SK-N-SH treated with all-trans-retinoic acid at 6 μM for 48 hours (cell line): ENCODE data around the gene FAM177A1.

ENCODE experiments used
- ATAC-seq: fragments of 200-7000 bp; cut with Tn5 transposase; 3 replicates; pipeline ENCODE4 v1.9.1; 2020; ENCODE audit warnings: mild to moderate bottlenecking, moderate library complexity
- ARNTL ChIP-seq: fragments of 450-650 bp; formaldehyde crosslinking; IDR thresholded peaks from 2 replicates; pipeline ENCODE4 v1.5.0; 2020; ENCODE audit warnings: low read depth, mild to moderate bottlenecking, moderate library complexity, borderline replicate concordance
- BACH2 ChIP-seq: fragments of 250-450 bp; sonication (Bioruptor Pico); IDR thresholded peaks from 2 replicates; pipeline ENCODE4 v1.9.0; 2021; ENCODE audit warnings: mild to moderate bottlenecking, borderline replicate concordance
- CSDC2 ChIP-seq: fragments of 250-450 bp; sonication (Bioruptor Pico); IDR thresholded peaks from 2 replicates; pipeline ENCODE4 v1.5.0; 2020; ENCODE audit warnings: mild to moderate bottlenecking, moderate library complexity
- ESRRG ChIP-seq: fragments of 250-450 bp; sonication (Bioruptor Pico); IDR thresholded peaks from 2 replicates; pipeline ENCODE4 v1.6.1; 2021; ENCODE audit warnings: mild to moderate bottlenecking
- GLIS3 ChIP-seq: fragments of 250-450 bp; sonication (Bioruptor Pico); IDR thresholded peaks from 2 replicates; pipeline ENCODE4 v1.5.0; 2020; ENCODE audit warnings: mild to moderate bottlenecking, moderate library complexity
- ISL1 ChIP-seq: fragments of 250-450 bp; sonication (Bioruptor Pico); IDR thresholded peaks from 2 replicates; pipeline ENCODE4 v2.1.2; 2022; ENCODE audit warnings: mild to moderate bottlenecking, moderate library complexity
- OSR1 ChIP-seq: fragments of 250-450 bp; sonication (Bioruptor Pico); IDR thresholded peaks from 2 replicates; pipeline ENCODE4 v1.8.0; 2022; ENCODE audit warnings: moderate library complexity, mild to moderate bottlenecking, inconsistent platforms
- PPARA ChIP-seq: fragments of 250-450 bp; sonication (Bioruptor Pico); IDR thresholded peaks from 2 replicates; pipeline ENCODE4 v1.5.0; 2020; ENCODE audit warnings: mild to moderate bottlenecking, borderline replicate concordance
- RARB ChIP-seq: fragments of 250-450 bp; sonication (Bioruptor Pico); IDR thresholded peaks from 2 replicates; pipeline ENCODE4 v1.8.0; 2021; ENCODE audit warnings: mild to moderate bottlenecking, moderate library complexity
- SNAI2 ChIP-seq: fragments of 250-450 bp; sonication (Bioruptor Pico); IDR thresholded peaks from 2 replicates; pipeline ENCODE4 v1.5.0; 2020; ENCODE audit warnings: mild to moderate bottlenecking, moderate library complexity
- TCF4 ChIP-seq: fragments of 250-450 bp; sonication (Bioruptor Pico); IDR thresholded peaks from 2 replicates; pipeline ENCODE4 v1.8.0; 2021; ENCODE audit warnings: mild to moderate bottlenecking, moderate library complexity, borderline replicate concordance
- TOX ChIP-seq: fragments of 250-450 bp; sonication (Bioruptor Pico); IDR thresholded peaks from 2 replicates; pipeline ENCODE4 v1.8.0; 2021; ENCODE audit warnings: mild to moderate bottlenecking, moderate library complexity, borderline replicate concordance
- ZC3H10 ChIP-seq: fragments of 250-450 bp; sonication (Bioruptor Pico); IDR thresholded peaks from 2 replicates; pipeline ENCODE4 v1.5.1; 2021; ENCODE audit warnings: mild to moderate bottlenecking, moderate library complexity
- ZFP3 ChIP-seq: fragments of 250-450 bp; sonication (Bioruptor Pico); IDR thresholded peaks from 2 replicates; pipeline ENCODE4 v1.5.0; 2020; ENCODE audit warnings: mild to moderate bottlenecking, moderate library complexity
- ZFP30 ChIP-seq: fragments of 450-650 bp; formaldehyde crosslinking; IDR thresholded peaks from 2 replicates; pipeline ENCODE4 v1.5.0; 2022; ENCODE audit warnings: mild to moderate bottlenecking, moderate library complexity
- ZNF565 ChIP-seq: fragments of 450-650 bp; formaldehyde crosslinking; conservative IDR thresholded peaks from 2 replicates; pipeline ENCODE4 v1.5.0; 2020; ENCODE audit warnings: low read depth, mild to moderate bottlenecking, moderate library complexity
- ZNF70 ChIP-seq: fragments of 450-650 bp; formaldehyde crosslinking; IDR thresholded peaks from 2 replicates; pipeline ENCODE4 v1.5.0; 2020; ENCODE audit warnings: mild to moderate bottlenecking, moderate library complexity
- ZNF8 ChIP-seq: fragments of 450-650 bp; formaldehyde crosslinking; IDR thresholded peaks from 2 replicates; pipeline ENCODE4 v1.5.0; 2020; ENCODE audit warnings: mild to moderate bottlenecking, moderate library complexity
- TF ChIP-seq, protein P1 (sequence below): fragments of 250-450 bp; sonication (Bioruptor Pico); IDR thresholded peaks from 2 replicates; pipeline ENCODE4 v1.5.1; 2021; ENCODE audit warnings: mild to moderate bottlenecking, moderate library complexity
- TF ChIP-seq, protein P2 (sequence below): fragments of 250-450 bp; sonication (Bioruptor Pico); IDR thresholded peaks from 2 replicates; pipeline ENCODE4 v1.8.0; 2021; ENCODE audit warnings: low read depth, mild to moderate bottlenecking, moderate library complexity, borderline replicate concordance
- TF ChIP-seq, protein P3 (sequence below): fragments of 250-450 bp; sonication (Bioruptor Pico); IDR thresholded peaks from 2 replicates; pipeline ENCODE4 v1.5.0; 2020; ENCODE audit warnings: mild to moderate bottlenecking, moderate library complexity
- TF ChIP-seq, protein P4 (sequence below): fragments of 250-450 bp; sonication (Bioruptor Pico); IDR thresholded peaks from 2 replicates; pipeline ENCODE4 v1.5.1; 2020; ENCODE audit warnings: low read depth, mild to moderate bottlenecking, moderate library complexity
- TF ChIP-seq, protein P5 (sequence below): fragments of 250-450 bp; sonication (Bioruptor Pico); IDR thresholded peaks from 2 replicates; pipeline ENCODE4 v1.8.0; 2020; ENCODE audit warnings: mild to moderate bottlenecking, moderate library complexity, borderline replicate concordance

The FAM177A1 gene

DNA sequence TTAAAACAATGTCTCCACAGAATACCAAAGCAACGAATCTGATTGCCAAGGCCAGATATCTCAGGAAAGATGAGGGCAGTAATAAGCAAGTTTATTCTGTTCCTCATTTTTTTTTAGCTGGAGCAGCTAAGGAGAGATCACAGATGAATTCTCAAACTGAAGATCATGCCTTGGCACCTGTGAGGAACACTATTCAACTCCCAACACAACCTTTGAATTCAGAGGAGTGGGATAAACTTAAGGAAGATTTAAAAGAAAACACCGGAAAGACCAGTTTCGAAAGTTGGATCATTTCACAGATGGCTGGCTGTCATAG is 77.3 kb downstream of the FAM177A1 start:
- no peak for ATAC-seq
- TF ChIP-seq SNAI2 (CRISPR knock-in tag) (no peak), ZNF8 (no peak), ZFP30 (CRISPR knock-in tag) (no peak), ZFP3 (CRISPR knock-in tag) (no peak), ISL1 (no peak), PPARA (CRISPR knock-in tag) (no peak), RARB (CRISPR knock-in tag) (no peak), ZC3H10 (CRISPR knock-in tag) (no peak), OSR1 (CRISPR knock-in tag) (no peak), BACH2 (CRISPR knock-in tag) (no peak), ZNF70 (CRISPR knock-in tag) (no peak), ZNF565 (no peak), ESRRG (CRISPR knock-in tag) (no peak), TOX (CRISPR knock-in tag) (no peak)
- TF ChIP-seq, protein P1, sequence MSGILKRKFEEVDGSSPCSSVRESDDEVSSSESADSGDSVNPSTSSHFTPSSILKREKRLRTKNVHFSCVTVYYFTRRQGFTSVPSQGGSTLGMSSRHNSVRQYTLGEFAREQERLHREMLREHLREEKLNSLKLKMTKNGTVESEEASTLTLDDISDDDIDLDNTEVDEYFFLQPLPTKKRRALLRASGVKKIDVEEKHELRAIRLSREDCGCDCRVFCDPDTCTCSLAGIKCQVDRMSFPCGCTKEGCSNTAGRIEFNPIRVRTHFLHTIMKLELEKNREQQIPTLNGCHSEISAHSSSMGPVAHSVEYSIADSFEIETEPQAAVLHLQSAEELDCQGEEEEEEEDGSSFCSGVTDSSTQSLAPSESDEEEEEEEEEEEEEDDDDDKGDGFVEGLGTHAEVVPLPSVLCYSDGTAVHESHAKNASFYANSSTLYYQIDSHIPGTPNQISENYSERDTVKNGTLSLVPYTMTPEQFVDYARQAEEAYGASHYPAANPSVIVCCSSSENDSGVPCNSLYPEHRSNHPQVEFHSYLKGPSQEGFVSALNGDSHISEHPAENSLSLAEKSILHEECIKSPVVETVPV (CRISPR knock-in tag) = no peak
- TF ChIP-seq, protein P2, sequence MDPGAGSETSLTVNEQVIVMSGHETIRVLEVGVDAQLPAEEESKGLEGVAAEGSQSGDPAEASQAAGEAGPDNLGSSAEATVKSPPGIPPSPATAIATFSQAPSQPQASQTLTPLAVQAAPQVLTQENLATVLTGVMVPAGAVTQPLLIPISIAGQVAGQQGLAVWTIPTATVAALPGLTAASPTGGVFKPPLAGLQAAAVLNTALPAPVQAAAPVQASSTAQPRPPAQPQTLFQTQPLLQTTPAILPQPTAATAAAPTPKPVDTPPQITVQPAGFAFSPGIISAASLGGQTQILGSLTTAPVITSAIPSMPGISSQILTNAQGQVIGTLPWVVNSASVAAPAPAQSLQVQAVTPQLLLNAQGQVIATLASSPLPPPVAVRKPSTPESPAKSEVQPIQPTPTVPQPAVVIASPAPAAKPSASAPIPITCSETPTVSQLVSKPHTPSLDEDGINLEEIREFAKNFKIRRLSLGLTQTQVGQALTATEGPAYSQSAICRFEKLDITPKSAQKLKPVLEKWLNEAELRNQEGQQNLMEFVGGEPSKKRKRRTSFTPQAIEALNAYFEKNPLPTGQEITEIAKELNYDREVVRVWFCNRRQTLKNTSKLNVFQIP (CRISPR knock-in tag) = no peak
- TF ChIP-seq, protein P3, sequence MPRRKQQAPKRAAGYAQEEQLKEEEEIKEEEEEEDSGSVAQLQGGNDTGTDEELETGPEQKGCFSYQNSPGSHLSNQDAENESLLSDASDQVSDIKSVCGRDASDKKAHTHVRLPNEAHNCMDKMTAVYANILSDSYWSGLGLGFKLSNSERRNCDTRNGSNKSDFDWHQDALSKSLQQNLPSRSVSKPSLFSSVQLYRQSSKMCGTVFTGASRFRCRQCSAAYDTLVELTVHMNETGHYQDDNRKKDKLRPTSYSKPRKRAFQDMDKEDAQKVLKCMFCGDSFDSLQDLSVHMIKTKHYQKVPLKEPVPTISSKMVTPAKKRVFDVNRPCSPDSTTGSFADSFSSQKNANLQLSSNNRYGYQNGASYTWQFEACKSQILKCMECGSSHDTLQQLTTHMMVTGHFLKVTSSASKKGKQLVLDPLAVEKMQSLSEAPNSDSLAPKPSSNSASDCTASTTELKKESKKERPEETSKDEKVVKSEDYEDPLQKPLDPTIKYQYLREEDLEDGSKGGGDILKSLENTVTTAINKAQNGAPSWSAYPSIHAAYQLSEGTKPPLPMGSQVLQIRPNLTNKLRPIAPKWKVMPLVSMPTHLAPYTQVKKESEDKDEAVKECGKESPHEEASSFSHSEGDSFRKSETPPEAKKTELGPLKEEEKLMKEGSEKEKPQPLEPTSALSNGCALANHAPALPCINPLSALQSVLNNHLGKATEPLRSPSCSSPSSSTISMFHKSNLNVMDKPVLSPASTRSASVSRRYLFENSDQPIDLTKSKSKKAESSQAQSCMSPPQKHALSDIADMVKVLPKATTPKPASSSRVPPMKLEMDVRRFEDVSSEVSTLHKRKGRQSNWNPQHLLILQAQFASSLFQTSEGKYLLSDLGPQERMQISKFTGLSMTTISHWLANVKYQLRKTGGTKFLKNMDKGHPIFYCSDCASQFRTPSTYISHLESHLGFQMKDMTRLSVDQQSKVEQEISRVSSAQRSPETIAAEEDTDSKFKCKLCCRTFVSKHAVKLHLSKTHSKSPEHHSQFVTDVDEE (CRISPR knock-in tag) = no peak
- TF ChIP-seq, protein P4, sequence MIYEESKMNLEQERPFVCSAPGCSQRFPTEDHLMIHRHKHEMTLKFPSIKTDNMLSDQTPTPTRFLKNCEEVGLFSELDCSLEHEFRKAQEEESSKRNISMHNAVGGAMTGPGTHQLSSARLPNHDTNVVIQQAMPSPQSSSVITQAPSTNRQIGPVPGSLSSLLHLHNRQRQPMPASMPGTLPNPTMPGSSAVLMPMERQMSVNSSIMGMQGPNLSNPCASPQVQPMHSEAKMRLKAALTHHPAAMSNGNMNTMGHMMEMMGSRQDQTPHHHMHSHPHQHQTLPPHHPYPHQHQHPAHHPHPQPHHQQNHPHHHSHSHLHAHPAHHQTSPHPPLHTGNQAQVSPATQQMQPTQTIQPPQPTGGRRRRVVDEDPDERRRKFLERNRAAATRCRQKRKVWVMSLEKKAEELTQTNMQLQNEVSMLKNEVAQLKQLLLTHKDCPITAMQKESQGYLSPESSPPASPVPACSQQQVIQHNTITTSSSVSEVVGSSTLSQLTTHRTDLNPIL (CRISPR knock-in tag) = no peak

DNA sequence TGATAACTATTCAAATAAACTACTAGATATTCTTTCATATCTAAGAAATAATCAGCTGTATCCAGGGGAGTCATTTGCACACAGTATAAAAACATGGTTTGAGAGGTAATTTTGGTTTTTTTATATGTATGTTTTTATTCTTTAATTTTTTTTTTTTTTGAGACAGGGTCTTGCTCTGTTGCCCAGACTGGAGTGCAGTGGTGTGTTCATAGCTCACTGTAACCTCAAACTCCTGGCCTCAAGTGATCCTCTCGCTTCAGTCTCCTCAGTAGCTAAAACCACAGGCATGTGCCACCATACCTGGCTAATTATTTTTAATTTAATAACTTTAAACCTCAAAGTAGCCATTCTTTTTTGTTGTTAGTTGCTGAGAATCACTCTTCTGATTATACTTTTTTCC is 78.1 kb downstream of the FAM177A1 start:
- no peak for ATAC-seq
- TF ChIP-seq RARB (CRISPR knock-in tag) (no peak), ZFP3 (CRISPR knock-in tag) (no peak), ESRRG (CRISPR knock-in tag) (no peak), ARNTL (CRISPR knock-in tag) (no peak), GLIS3 (CRISPR knock-in tag) (no peak), ZFP30 (CRISPR knock-in tag) (no peak), ZNF70 (CRISPR knock-in tag) (no peak), OSR1 (CRISPR knock-in tag) (no peak), CSDC2 (no peak), TCF4 (CRISPR knock-in tag) (no peak), ZC3H10 (CRISPR knock-in tag) (no peak), TOX (CRISPR knock-in tag) (no peak)
- TF ChIP-seq, protein P5, sequence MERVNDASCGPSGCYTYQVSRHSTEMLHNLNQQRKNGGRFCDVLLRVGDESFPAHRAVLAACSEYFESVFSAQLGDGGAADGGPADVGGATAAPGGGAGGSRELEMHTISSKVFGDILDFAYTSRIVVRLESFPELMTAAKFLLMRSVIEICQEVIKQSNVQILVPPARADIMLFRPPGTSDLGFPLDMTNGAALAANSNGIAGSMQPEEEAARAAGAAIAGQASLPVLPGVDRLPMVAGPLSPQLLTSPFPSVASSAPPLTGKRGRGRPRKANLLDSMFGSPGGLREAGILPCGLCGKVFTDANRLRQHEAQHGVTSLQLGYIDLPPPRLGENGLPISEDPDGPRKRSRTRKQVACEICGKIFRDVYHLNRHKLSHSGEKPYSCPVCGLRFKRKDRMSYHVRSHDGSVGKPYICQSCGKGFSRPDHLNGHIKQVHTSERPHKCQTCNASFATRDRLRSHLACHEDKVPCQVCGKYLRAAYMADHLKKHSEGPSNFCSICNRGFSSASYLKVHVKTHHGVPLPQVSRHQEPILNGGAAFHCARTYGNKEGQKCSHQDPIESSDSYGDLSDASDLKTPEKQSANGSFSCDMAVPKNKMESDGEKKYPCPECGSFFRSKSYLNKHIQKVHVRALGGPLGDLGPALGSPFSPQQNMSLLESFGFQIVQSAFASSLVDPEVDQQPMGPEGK (CRISPR knock-in tag) = no peak
